ENCODE measurements around the gene CEP112. TPM values are rescaled to one million over a fixed set of nuclear protein-coding genes. Genes with fewer than 3 reads are reported as not detected.
"Not testable (repeated sequence)": the region's sequence is repeated elsewhere in the genome, so short reads cannot be mapped to it uniquely, and the experiment has no call there.

The CEP112 gene
- total and polyA plus RNA-seq, 2 donors (not counting 3 experiments of a cell fraction or from before 2014, with no cell fraction given), result 1.5 to 25.3 TPM

- Histone ChIP-seq H3K4me2 (ENCODE audit: insufficient read depth, low read length) (no peak overlapping the region), H3K36me3 (ENCODE audit: control insufficient read depth in 2 of 2, extremely low read depth in 1 of 2, insufficient read depth in 2 of 2, low read length in 2 of 2) (no peaks in the 10 kb centered on the region), H3K79me2 (ENCODE audit: control insufficient read depth, insufficient read depth, low read length) (no peaks in the 10 kb centered on the region), H3K9ac (replicated peaks; ENCODE audit: extremely low read depth, insufficient read depth, low read length) (no peak overlapping the region), H3K4me3 (replicated peaks in 1 of 3; ENCODE audit: insufficient read depth in 1 of 3, low read depth in 1 of 3, low read length in 3 of 3) (no peak overlapping the region), H3K9me1 (replicated peaks; ENCODE audit: control insufficient read depth, extremely low read depth, insufficient read depth, low read length) (no peaks in the 10 kb centered on the region), H4K20me1 (replicated peaks; ENCODE audit: control insufficient read depth, extremely low read depth, insufficient read depth, low read length) (no peaks in the 10 kb centered on the region), H3K4me1 (ENCODE audit: control insufficient read depth, extremely low read depth, insufficient read depth, low read length) (no peaks in the 10 kb centered on the region), H2AFZ (ENCODE audit: low read depth, low read length) (no peak overlapping the region), H3K9me3 (replicated peaks; ENCODE audit: control insufficient read depth, insufficient read depth, low read length) (no peaks in the 10 kb centered on the region), H3K27ac (ENCODE audit: insufficient read depth, low read depth, low read length) (no peak overlapping the region), H3K27me3 (ENCODE audit: control insufficient read depth in 2 of 2, insufficient read depth in 2 of 2, low read length in 2 of 2) (no peaks in the 10 kb centered on the region)
- CTCF ChIA-PET, result no interaction called here
- FAIRE-seq (no peak), DNase-seq (ENCODE audit: low read depth, low spot score) (no peak)
- intact Hi-C loops (cut with micrococcal nuclease) (no loop called here), dilution Hi-C loops (cut with MboI; ENCODE audit: extremely low pct_ligation_motif_present, low sequenced_read_pairs) (no loop called here)
- POLR2A ChIA-PET, result no interaction called here
- TF ChIP-seq FOS (IDR thresholded peaks at IDR 0.05; ENCODE audit: borderline replicate concordance, insufficient read depth, low read length), result no peak
- TF ChIP-seq, protein P1, sequence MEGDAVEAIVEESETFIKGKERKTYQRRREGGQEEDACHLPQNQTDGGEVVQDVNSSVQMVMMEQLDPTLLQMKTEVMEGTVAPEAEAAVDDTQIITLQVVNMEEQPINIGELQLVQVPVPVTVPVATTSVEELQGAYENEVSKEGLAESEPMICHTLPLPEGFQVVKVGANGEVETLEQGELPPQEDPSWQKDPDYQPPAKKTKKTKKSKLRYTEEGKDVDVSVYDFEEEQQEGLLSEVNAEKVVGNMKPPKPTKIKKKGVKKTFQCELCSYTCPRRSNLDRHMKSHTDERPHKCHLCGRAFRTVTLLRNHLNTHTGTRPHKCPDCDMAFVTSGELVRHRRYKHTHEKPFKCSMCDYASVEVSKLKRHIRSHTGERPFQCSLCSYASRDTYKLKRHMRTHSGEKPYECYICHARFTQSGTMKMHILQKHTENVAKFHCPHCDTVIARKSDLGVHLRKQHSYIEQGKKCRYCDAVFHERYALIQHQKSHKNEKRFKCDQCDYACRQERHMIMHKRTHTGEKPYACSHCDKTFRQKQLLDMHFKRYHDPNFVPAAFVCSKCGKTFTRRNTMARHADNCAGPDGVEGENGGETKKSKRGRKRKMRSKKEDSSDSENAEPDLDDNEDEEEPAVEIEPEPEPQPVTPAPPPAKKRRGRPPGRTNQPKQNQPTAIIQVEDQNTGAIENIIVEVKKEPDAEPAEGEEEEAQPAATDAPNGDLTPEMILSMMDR (IDR thresholded peaks at IDR 0.05; ENCODE audit: extremely low read depth in 1 of 2, insufficient read depth in 1 of 2, low read depth in 1 of 2, low read length in 2 of 2), result no peak
- no peak for TF ChIP-seq JUN (IDR thresholded peaks at IDR 0.05; ENCODE audit: borderline replicate concordance, insufficient read depth, insufficient read length, low read depth)
- TF ChIP-seq, protein P2, sequence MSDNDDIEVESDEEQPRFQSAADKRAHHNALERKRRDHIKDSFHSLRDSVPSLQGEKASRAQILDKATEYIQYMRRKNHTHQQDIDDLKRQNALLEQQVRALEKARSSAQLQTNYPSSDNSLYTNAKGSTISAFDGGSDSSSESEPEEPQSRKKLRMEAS (IDR thresholded peaks at IDR 0.05; ENCODE audit: insufficient read depth, insufficient read length), result no peak
- TF ChIP-seq POLR2AphosphoS5 (IDR thresholded peaks at IDR 0.05; ENCODE audit: insufficient read depth, low read depth, low read length), result no peak
- no peak for TF ChIP-seq EZH2 (IDR thresholded peaks at IDR 0.05; ENCODE audit: borderline replicate concordance, low read depth, low read length, severe bottlenecking)
- no peak for TF ChIP-seq MYC (IDR thresholded peaks at IDR 0.05; ENCODE audit: low read depth, low read length)
- no peak for TF ChIP-seq POLR2A (IDR thresholded peaks at IDR 0.05; ENCODE audit: low read depth, low read length)
- TF ChIP-seq GATA2 (IDR thresholded peaks at IDR 0.05; ENCODE audit: insufficient read depth, insufficient read length, low read depth, low read length), result no peak
- BruUV-seq (replicated peaks), result no TSS peak
Measured at GRCh38 chr17:65841089-65841488, 350.8 kb downstream of the CEP112 start.

DNA sequence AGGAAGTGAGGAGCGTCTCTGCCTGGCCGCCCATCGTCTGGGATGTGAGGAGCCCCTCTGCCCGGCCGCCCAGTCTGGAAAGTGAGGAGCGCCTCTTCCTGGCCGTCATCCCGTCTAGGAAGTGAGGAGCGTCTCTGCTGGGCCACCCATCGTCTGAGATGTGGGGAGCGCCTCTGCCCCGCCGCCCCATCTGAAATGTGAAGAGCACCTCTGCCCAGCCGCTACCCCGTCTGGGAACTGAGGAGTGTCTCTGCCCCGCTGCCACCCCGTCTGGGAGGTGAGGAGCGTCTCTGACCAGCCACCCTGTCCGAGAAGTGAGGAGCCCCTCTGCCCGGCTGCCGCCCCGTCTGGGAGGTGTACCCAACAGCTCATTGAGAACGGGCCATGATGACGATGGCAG is 354.7 kb downstream of the CEP112 start:
- POLR2A ChIA-PET; H3K9me1 ChIP-seq (replicated peaks; ENCODE audit: control insufficient read depth, extremely low read depth, insufficient read depth, low read length); FAIRE-seq; H3K9ac ChIP-seq (replicated peaks; ENCODE audit: extremely low read depth, insufficient read depth, low read length); BruUV-seq (replicated peaks); H3K27ac ChIP-seq (ENCODE audit: insufficient read depth, low read depth, low read length); H3K4me1 ChIP-seq (ENCODE audit: control insufficient read depth, extremely low read depth, insufficient read depth, low read length); H3K4me2 ChIP-seq (ENCODE audit: insufficient read depth, low read length); dilution Hi-C loops (cut with MboI; ENCODE audit: extremely low pct_ligation_motif_present, low sequenced_read_pairs); intact Hi-C loops (cut with micrococcal nuclease); H3K27me3 ChIP-seq (ENCODE audit: control insufficient read depth in 2 of 2, insufficient read depth in 2 of 2, low read length in 2 of 2); H3K79me2 ChIP-seq (ENCODE audit: control insufficient read depth, insufficient read depth, low read length); CTCF ChIA-PET; H3K36me3 ChIP-seq (ENCODE audit: control insufficient read depth in 2 of 2, extremely low read depth in 1 of 2, insufficient read depth in 2 of 2, low read length in 2 of 2); H4K20me1 ChIP-seq (replicated peaks; ENCODE audit: control insufficient read depth, extremely low read depth, insufficient read depth, low read length); H3K9me3 ChIP-seq (replicated peaks; ENCODE audit: control insufficient read depth, insufficient read depth, low read length); H3K4me3 ChIP-seq (replicated peaks in 1 of 3; ENCODE audit: insufficient read depth in 1 of 3, low read depth in 1 of 3, low read length in 3 of 3); DNase-seq (ENCODE audit: low read depth, low spot score); H2AFZ ChIP-seq (ENCODE audit: low read depth, low read length): not testable (repeated sequence)

All from endothelial cell of umbilical vein (primary cell).